ENCODE data around the gene MRI1. TPM values are rescaled to one million over a fixed set of nuclear protein-coding genes. Genes with fewer than 3 reads are reported as not detected.

MRI1 gene
- total and polyA plus RNA-seq, 2 experiments from 2014 or later: 12.3 to 44.5 TPM

- no peaks in the 10 kb centered on the region for H3K9me2 ChIP-seq (ENCODE audit: insufficient read depth)
- H3K36me3 ChIP-seq (ENCODE audit: insufficient read depth): no peaks in the 10 kb centered on the region; the same call in 1 of the 2 replicates
- Mint-ChIP-seq H3K27ac (no peak overlapping the region), H3K4me1 (peaks cover 14% of the 10 kb centered on the region), H3K27me3 (ENCODE audit: insufficient read depth, low read depth, poor library complexity) (peaks cover 6% of the 10 kb centered on the region), H3K36me3 (ENCODE audit: low read depth) (no peaks in the 10 kb centered on the region; the same call in 1 of the 3 replicates), H3K4me3 (no peak overlapping the region), H3K9me3 (peaks cover 8% of the 10 kb centered on the region; the same call in 2 of the 3 replicates)
- H3K4me3 ChIP-seq: no peak overlapping the region
- H3F3A ChIP-seq (replicated peaks; ENCODE audit: low read depth): 0 out of 2 replicates have a peak, but pooled peaks cover 2% of the 10 kb centered on the region
- H4K20me1 ChIP-seq (replicated peaks; ENCODE audit: insufficient read depth): no peaks in the 10 kb centered on the region
- peaks cover 14% of the 10 kb centered on the region; the same call in 1 of the 2 replicates for H3K4me1 ChIP-seq (ENCODE audit: insufficient read depth)
- H3K27ac ChIP-seq (ENCODE audit: low read depth): no peak overlapping the region
- no peak overlapping the region for H2AFZ ChIP-seq
- ATAC-seq (no peak), DNase-seq (ENCODE audit: low spot score) (no peak)
- no peak overlapping the region for H3K4me2 ChIP-seq
- H3K79me2 ChIP-seq (replicated peaks; ENCODE audit: insufficient read depth): no peaks in the 10 kb centered on the region
- TF ChIP-seq POLR2AphosphoS5 (IDR thresholded peaks at IDR 0.05; ENCODE audit: low read depth) (no peak), ZNF114 (CRISPR knock-in tag; IDR thresholded peaks at IDR 0.05) (no peak), EZH2 (IDR thresholded peaks at IDR 0.05; ENCODE audit: low read depth, unreplicated experiment) (no peak)
- TF ChIP-seq, protein P1, sequence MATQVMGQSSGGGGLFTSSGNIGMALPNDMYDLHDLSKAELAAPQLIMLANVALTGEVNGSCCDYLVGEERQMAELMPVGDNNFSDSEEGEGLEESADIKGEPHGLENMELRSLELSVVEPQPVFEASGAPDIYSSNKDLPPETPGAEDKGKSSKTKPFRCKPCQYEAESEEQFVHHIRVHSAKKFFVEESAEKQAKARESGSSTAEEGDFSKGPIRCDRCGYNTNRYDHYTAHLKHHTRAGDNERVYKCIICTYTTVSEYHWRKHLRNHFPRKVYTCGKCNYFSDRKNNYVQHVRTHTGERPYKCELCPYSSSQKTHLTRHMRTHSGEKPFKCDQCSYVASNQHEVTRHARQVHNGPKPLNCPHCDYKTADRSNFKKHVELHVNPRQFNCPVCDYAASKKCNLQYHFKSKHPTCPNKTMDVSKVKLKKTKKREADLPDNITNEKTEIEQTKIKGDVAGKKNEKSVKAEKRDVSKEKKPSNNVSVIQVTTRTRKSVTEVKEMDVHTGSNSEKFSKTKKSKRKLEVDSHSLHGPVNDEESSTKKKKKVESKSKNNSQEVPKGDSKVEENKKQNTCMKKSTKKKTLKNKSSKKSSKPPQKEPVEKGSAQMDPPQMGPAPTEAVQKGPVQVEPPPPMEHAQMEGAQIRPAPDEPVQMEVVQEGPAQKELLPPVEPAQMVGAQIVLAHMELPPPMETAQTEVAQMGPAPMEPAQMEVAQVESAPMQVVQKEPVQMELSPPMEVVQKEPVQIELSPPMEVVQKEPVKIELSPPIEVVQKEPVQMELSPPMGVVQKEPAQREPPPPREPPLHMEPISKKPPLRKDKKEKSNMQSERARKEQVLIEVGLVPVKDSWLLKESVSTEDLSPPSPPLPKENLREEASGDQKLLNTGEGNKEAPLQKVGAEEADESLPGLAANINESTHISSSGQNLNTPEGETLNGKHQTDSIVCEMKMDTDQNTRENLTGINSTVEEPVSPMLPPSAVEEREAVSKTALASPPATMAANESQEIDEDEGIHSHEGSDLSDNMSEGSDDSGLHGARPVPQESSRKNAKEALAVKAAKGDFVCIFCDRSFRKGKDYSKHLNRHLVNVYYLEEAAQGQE (IDR thresholded peaks at IDR 0.05; ENCODE audit: unreplicated experiment): no peak
- TF ChIP-seq, protein P2, sequence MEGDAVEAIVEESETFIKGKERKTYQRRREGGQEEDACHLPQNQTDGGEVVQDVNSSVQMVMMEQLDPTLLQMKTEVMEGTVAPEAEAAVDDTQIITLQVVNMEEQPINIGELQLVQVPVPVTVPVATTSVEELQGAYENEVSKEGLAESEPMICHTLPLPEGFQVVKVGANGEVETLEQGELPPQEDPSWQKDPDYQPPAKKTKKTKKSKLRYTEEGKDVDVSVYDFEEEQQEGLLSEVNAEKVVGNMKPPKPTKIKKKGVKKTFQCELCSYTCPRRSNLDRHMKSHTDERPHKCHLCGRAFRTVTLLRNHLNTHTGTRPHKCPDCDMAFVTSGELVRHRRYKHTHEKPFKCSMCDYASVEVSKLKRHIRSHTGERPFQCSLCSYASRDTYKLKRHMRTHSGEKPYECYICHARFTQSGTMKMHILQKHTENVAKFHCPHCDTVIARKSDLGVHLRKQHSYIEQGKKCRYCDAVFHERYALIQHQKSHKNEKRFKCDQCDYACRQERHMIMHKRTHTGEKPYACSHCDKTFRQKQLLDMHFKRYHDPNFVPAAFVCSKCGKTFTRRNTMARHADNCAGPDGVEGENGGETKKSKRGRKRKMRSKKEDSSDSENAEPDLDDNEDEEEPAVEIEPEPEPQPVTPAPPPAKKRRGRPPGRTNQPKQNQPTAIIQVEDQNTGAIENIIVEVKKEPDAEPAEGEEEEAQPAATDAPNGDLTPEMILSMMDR (conservative IDR thresholded peaks at IDR 0.05; ENCODE audit: low read depth in 2 of 2): no peak
- no peaks in the 10 kb centered on the region for H3K27me3 ChIP-seq (ENCODE audit: insufficient read depth)
Observed at GRCh38 chr19:13742756-13743155, 21.6 kb upstream of the MRI1 start.

DNA sequence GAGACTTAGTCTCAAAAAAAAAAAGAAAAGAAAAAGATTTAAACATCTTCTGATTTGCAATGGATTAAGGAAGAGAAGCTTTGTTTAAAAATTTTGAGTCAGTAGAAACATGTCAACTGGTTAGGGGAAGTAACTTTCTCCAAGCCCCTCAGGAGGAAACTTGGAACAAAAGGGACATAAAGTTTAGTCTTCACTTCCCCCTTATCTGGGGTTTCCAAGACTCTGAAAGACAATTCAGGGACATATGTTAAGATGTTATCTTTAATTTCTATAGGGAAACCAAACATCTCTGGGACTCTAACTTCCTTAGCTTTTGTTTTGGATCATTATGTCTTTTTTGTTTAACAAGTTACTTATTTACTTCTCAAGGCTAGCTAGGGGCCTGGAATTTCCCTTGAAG, 20.1 kb upstream of the MRI1 start:
- H3K9me3 Mint-ChIP-seq: peaks cover 8% of the 10 kb centered on the region; the same call in 2 of the 3 replicates
- peaks cover 14% of the 10 kb centered on the region for H3K4me1 Mint-ChIP-seq
- peaks cover 14% of the 10 kb centered on the region; the same call in 1 of the 2 replicates for H3K4me1 ChIP-seq (ENCODE audit: insufficient read depth)
- no peak for DNase-seq (ENCODE audit: low spot score)
- H3K79me2 ChIP-seq (replicated peaks; ENCODE audit: insufficient read depth): peaks cover 3% of the 10 kb centered on the region; the same call in 1 of the 2 replicates
- H3K9me2 ChIP-seq (ENCODE audit: insufficient read depth): no peaks in the 10 kb centered on the region
- peaks cover 6% of the 10 kb centered on the region for H3K27me3 Mint-ChIP-seq (ENCODE audit: insufficient read depth, low read depth, poor library complexity)
- no peak overlapping the region for H3K4me3 Mint-ChIP-seq
- H4K20me1 ChIP-seq (replicated peaks; ENCODE audit: insufficient read depth): no peaks in the 10 kb centered on the region
- no peak overlapping the region for H2AFZ ChIP-seq
- 0 out of 2 replicates have a peak, but pooled peaks cover 10% of the 10 kb centered on the region for H3F3A ChIP-seq (replicated peaks; ENCODE audit: low read depth)
- H3K27ac ChIP-seq (ENCODE audit: low read depth): no peak overlapping the region
- ATAC-seq: no peak
- no peak overlapping the region for H3K27ac Mint-ChIP-seq
- H3K36me3 Mint-ChIP-seq (ENCODE audit: low read depth): no peaks in the 10 kb centered on the region; the same call in 1 of the 3 replicates
- no peaks in the 10 kb centered on the region for H3K27me3 ChIP-seq (ENCODE audit: insufficient read depth)
- no peak overlapping the region for H3K4me3 ChIP-seq
- H3K4me2 ChIP-seq: no peak overlapping the region
- no peaks in the 10 kb centered on the region; the same call in 1 of the 2 replicates for H3K36me3 ChIP-seq (ENCODE audit: insufficient read depth)
- TF ChIP-seq CREB1 (CRISPR knock-in tag; IDR thresholded peaks at IDR 0.05; ENCODE audit: low read depth) (no peak), STAT1 (IDR thresholded peaks at IDR 0.05; ENCODE audit: unreplicated experiment) (no peak), NANOG (IDR thresholded peaks at IDR 0.05; ENCODE audit: borderline replicate concordance) (no peak)
- TF ChIP-seq, protein P3, sequence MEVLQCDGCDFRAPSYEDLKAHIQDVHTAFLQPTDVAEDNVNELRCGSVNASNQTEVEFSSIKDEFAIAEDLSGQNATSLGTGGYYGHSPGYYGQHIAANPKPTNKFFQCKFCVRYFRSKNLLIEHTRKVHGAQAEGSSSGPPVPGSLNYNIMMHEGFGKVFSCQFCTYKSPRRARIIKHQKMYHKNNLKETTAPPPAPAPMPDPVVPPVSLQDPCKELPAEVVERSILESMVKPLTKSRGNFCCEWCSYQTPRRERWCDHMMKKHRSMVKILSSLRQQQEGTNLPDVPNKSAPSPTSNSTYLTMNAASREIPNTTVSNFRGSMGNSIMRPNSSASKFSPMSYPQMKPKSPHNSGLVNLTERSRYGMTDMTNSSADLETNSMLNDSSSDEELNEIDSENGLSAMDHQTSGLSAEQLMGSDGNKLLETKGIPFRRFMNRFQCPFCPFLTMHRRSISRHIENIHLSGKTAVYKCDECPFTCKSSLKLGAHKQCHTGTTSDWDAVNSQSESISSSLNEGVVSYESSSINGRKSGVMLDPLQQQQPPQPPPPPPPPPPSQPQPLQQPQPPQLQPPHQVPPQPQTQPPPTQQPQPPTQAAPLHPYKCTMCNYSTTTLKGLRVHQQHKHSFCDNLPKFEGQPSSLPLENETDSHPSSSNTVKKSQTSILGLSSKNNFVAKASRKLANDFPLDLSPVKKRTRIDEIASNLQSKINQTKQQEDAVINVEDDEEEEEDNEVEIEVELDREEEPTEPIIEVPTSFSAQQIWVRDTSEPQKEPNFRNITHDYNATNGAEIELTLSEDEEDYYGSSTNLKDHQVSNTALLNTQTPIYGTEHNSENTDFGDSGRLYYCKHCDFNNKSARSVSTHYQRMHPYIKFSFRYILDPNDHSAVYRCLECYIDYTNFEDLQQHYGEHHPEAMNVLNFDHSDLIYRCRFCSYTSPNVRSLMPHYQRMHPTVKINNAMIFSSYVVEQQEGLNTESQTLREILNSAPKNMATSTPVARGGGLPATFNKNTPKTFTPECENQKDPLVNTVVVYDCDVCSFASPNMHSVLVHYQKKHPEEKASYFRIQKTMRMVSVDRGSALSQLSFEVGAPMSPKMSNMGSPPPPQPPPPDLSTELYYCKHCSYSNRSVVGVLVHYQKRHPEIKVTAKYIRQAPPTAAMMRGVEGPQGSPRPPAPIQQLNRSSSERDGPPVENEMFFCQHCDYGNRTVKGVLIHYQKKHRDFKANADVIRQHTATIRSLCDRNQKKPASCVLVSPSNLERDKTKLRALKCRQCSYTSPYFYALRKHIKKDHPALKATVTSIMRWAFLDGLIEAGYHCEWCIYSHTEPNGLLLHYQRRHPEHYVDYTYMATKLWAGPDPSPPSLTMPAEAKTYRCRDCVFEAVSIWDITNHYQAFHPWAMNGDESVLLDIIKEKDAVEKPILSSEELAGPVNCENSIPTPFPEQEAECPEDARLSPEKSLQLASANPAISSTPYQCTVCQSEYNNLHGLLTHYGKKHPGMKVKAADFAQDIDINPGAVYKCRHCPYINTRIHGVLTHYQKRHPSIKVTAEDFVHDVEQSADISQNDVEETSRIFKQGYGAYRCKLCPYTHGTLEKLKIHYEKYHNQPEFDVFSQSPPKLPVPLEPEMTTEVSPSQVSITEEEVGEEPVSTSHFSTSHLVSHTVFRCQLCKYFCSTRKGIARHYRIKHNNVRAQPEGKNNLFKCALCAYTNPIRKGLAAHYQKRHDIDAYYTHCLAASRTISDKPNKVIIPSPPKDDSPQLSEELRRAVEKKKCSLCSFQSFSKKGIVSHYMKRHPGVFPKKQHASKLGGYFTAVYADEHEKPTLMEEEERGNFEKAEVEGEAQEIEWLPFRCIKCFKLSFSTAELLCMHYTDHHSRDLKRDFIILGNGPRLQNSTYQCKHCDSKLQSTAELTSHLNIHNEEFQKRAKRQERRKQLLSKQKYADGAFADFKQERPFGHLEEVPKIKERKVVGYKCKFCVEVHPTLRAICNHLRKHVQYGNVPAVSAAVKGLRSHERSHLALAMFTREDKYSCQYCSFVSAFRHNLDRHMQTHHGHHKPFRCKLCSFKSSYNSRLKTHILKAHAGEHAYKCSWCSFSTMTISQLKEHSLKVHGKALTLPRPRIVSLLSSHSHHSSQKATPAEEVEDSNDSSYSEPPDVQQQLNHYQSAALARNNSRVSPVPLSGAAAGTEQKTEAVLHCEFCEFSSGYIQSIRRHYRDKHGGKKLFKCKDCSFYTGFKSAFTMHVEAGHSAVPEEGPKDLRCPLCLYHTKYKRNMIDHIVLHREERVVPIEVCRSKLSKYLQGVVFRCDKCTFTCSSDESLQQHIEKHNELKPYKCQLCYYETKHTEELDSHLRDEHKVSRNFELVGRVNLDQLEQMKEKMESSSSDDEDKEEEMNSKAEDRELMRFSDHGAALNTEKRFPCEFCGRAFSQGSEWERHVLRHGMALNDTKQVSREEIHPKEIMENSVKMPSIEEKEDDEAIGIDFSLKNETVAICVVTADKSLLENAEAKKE (CRISPR knock-in tag; IDR thresholded peaks at IDR 0.05): no peak

All from GM23338 (cell line).